T-cell (primary cell): ENCODE data around the gene PPDPF. TPM values are rescaled to one million over a fixed set of nuclear protein-coding genes. Genes with fewer than 3 reads are reported as not detected.

Experiments used
- ATAC-seq, 4 experiments: fragments of 200-7000 bp in 3 of 4; fragments of 150-1000 bp in 1 of 4; cut with Tn5 transposase; replicated peaks in 1 of 4; 1 replicate in 3 of 4; 2 replicates in 1 of 4; pipeline ENCODE4 v1.10.0; 2021; ENCODE audit warnings: moderate library complexity in 3 of 4, mild to moderate bottlenecking in 2 of 4, moderate number of reproducible peaks in 1 of 4
- CTCF ChIA-PET, 2 donors: fragments of 300-600 bp; sonication (Branson Sonifier 250); formaldehyde crosslinking; loops; one replicate each; lab custom pipeline; 2022; ENCODE audit warnings: antibody characterized with exemption in 2 of 2; lab: Charles Lee
- POLR2A ChIA-PET, 2 donors: fragments of 300-600 bp; sonication (Branson Sonifier 250); formaldehyde crosslinking; loops; one replicate each; lab custom pipeline; 2022; ENCODE audit warnings: antibody characterized with exemption in 2 of 2; lab: Charles Lee
- DNase-seq, 35 experiments: peaks; one replicate each; pipeline versions ENCODE4 v3.0.0 to v3.0.0-alpha.2; 2013 to 2023
- H3K27ac ChIP-seq: one replicate; pipeline ENCODE4 v1.5.1; 2013; ENCODE audit warnings: low read length
- H3K27me3 ChIP-seq, 2 experiments: replicated peaks in 1 of 2; 1 replicate in 1 of 2; 2 replicates in 1 of 2; pipeline versions ENCODE4 v1.6.1 to v1.7.0; 2013; ENCODE audit warnings: low read length in 1 of 2, mixed read lengths in 1 of 2; ENCODE audit not compliant: control insufficient read depth in 2 of 2, insufficient read depth in 2 of 2; ENCODE audit errors: extremely low read depth in 1 of 2
- H3K36me3 ChIP-seq, 2 donors: 1 replicate in 1 of 2; 2 replicates in 1 of 2; pipeline versions ENCODE4 v1.6.1 to v1.7.0; 2013; ENCODE audit warnings: low read length in 1 of 2; ENCODE audit not compliant: control insufficient read depth in 2 of 2, insufficient read depth in 1 of 2; ENCODE audit errors: extremely low read depth in 1 of 2
- H3K4me1 ChIP-seq, 2 experiments: 1 replicate in 1 of 2; 2 replicates in 1 of 2; pipeline versions ENCODE4 v1.6.1 to v1.7.0; 2013; ENCODE audit warnings: low read length in 2 of 2, mixed read lengths in 1 of 2; ENCODE audit not compliant: insufficient read depth in 2 of 2, control insufficient read depth in 1 of 2; ENCODE audit errors: extremely low read depth in 1 of 2
- H3K4me3 ChIP-seq, 2 donors: 1 replicate in 1 of 2; 2 replicates in 1 of 2; pipeline versions ENCODE4 v1.5.1 to v1.7.0; 2013; ENCODE audit warnings: mild to moderate bottlenecking in 2 of 2, low read length in 1 of 2, moderate library complexity in 1 of 2; ENCODE audit not compliant: control insufficient read depth in 1 of 2; ENCODE audit errors: extremely low read depth in 1 of 2
- H3K9me3 ChIP-seq: 2 replicates; pipeline ENCODE4 v1.7.0; 2013
- H3K27ac Mint-ChIP-seq, 2 donors: one replicate each; pipeline ENCODE4 v1.8.0; 2020 to 2021; ENCODE audit warnings: mild to moderate bottlenecking in 2 of 2, mixed read lengths in 2 of 2
- H3K27me3 Mint-ChIP-seq, 2 donors: one replicate each; pipeline ENCODE4 v1.8.0; 2021 to 2022; ENCODE audit warnings: mixed read lengths in 2 of 2
- H3K36me3 Mint-ChIP-seq: one replicate; pipeline ENCODE4 v1.8.0; 2021; ENCODE audit warnings: mixed read lengths
- H3K4me1 Mint-ChIP-seq, 3 donors: one replicate each; pipeline ENCODE4 v1.8.0; 2020 to 2022; ENCODE audit warnings: mixed read lengths in 3 of 3, mild to moderate bottlenecking in 1 of 3
- H3K4me3 Mint-ChIP-seq, 3 donors: one replicate each; pipeline ENCODE4 v1.8.0; 2020 to 2022; ENCODE audit warnings: mild to moderate bottlenecking in 3 of 3, mixed read lengths in 3 of 3, moderate library complexity in 3 of 3
- H3K9me3 Mint-ChIP-seq, 3 donors: one replicate each; pipeline ENCODE4 v1.8.0; 2020 to 2022; ENCODE audit warnings: mixed read lengths in 3 of 3
- WGBS: methylation state at CpG from one replicate; pipeline ENCODE4 v1.1.5; 2013; ENCODE audit warnings: missing lambda C conversion rate; ENCODE audit not compliant: insufficient coverage; 5-methylcytosine and 5-hydroxymethylcytosine counted together
- total RNA-seq, 35 experiments: library from RNA in 6 of 35; stranded (reverse) in 6 of 35; fragments of 120-200 nt in 1 of 35; gene quantifications; one replicate each; pipeline versions ENCODE4 v1.2.1 to v1.2.4 and lab custom pipeline; 2013 to 2026

The PPDPF gene
- total RNA-seq, 5 donors from 2014 or later (not counting 1 experiment from before 2014, with no cell fraction given): 147 to 320 (median 300) TPM

- Mint-ChIP-seq H3K4me3 (peak overlapping the region in 1 of 3 donors; percentile 35), H3K4me1 (peaks cover 0 to 10% (median 5%) of the 10 kb centered on the region in 3 donors), H3K27ac (no peak overlapping the region), H3K36me3 (no peaks in the 10 kb centered on the region), H3K9me3 (no peaks in the 10 kb centered on the region), H3K27me3 (peaks cover 28 to 63% of the 10 kb centered on the region in 2 donors)
- CTCF ChIA-PET: no interaction called here
- no peaks in the 10 kb centered on the region for H3K9me3 ChIP-seq
- H3K4me3 ChIP-seq: no peak overlapping the region
- peaks cover 3 to 91% of the 10 kb centered on the region in 2 experiments for H3K27me3 ChIP-seq
- DNase-seq (peak in 1 of 35 experiments; percentile 26), ATAC-seq (peak in 1 of 4 experiments; percentile 50)
- H3K27ac ChIP-seq: no peak overlapping the region
- WGBS: 41% methylated on average over 27 of the region's 30 CpGs
- POLR2A ChIA-PET: no interaction called here
- H3K4me1 ChIP-seq: peaks cover 0 to 24% of the 10 kb centered on the region in 2 experiments
- H3K36me3 ChIP-seq: no peaks in the 10 kb centered on the region
Measured at GRCh38 chr20:63473555-63474449, 46.8 kb upstream of the PPDPF start.

- ATAC-seq: no peak
- Histone ChIP-seq H3K27ac (no peak overlapping the region), H3K36me3 (no peaks in the 10 kb centered on the region), H3K4me1 (peaks cover 0 to 24% of the 10 kb centered on the region in 2 experiments), H3K4me3 (no peak overlapping the region), H3K27me3 (peaks cover 3 to 91% of the 10 kb centered on the region in 2 experiments), H3K9me3 (no peaks in the 10 kb centered on the region)
- no peaks in the 10 kb centered on the region for H3K9me3 Mint-ChIP-seq
- POLR2A ChIA-PET: no interaction called here
- H3K4me1 Mint-ChIP-seq: peaks cover 0 to 8% (median 5%) of the 10 kb centered on the region in 3 donors
- peak overlapping the region in 1 of 2 donors; percentile 31 for H3K27ac Mint-ChIP-seq
- H3K27me3 Mint-ChIP-seq: peaks cover 29 to 64% of the 10 kb centered on the region in 2 donors
- no peaks in the 10 kb centered on the region for H3K36me3 Mint-ChIP-seq
- peak in 1 of 35 experiments; percentile 24 for DNase-seq
- 17% methylated on average over 16 of the region's 16 CpGs for WGBS
- CTCF ChIA-PET: no interaction called here
- H3K4me3 Mint-ChIP-seq: no peak overlapping the region
Measured at GRCh38 chr20:63475209-63475608, 45.4 kb upstream of the PPDPF start.

- Mint-ChIP-seq H3K27ac (no peak overlapping the region), H3K36me3 (no peaks in the 10 kb centered on the region), H3K4me3 (no peak overlapping the region), H3K9me3 (no peaks in the 10 kb centered on the region), H3K27me3 (peaks cover 31 to 69% of the 10 kb centered on the region in 2 donors), H3K4me1 (peaks cover 0 to 6% (median 5%) of the 10 kb centered on the region in 3 donors)
- Histone ChIP-seq H3K4me1 (peaks cover 0 to 12% of the 10 kb centered on the region in 2 experiments), H3K36me3 (no peaks in the 10 kb centered on the region), H3K9me3 (no peaks in the 10 kb centered on the region), H3K27ac (no peak overlapping the region), H3K4me3 (no peak overlapping the region), H3K27me3 (peaks cover 3 to 89% of the 10 kb centered on the region in 2 experiments)
- POLR2A ChIA-PET: no interaction called here
- CTCF ChIA-PET: no interaction called here
- no peak for ATAC-seq
- 44% methylated on average over 12 of the region's 21 CpGs for WGBS
- DNase-seq: no peak
Measured at GRCh38 chr20:63477061-63477616, 43.4 kb upstream of the PPDPF start.

GRCh38 chr20:63477944-63478343 is 42.6 kb upstream of the PPDPF start:
- no peaks in the 10 kb centered on the region for H3K36me3 Mint-ChIP-seq
- WGBS: 71% methylated on average over 14 of the region's 17 CpGs
- peaks cover 38 to 76% of the 10 kb centered on the region in 2 donors for H3K27me3 Mint-ChIP-seq
- no peaks in the 10 kb centered on the region for H3K9me3 ChIP-seq
- H3K4me1 ChIP-seq: peaks cover 0 to 10% of the 10 kb centered on the region in 2 experiments
- H3K27me3 ChIP-seq: peaks cover 3 to 94% of the 10 kb centered on the region in 2 experiments
- DNase-seq: no peak
- H3K4me3 Mint-ChIP-seq: no peak overlapping the region
- CTCF ChIA-PET: no interaction called here
- no peaks in the 10 kb centered on the region for H3K36me3 ChIP-seq
- peaks cover 0 to 7% (median 5%) of the 10 kb centered on the region in 3 donors for H3K4me1 Mint-ChIP-seq
- no peak overlapping the region for H3K27ac Mint-ChIP-seq
- no peaks in the 10 kb centered on the region for H3K9me3 Mint-ChIP-seq
- H3K27ac ChIP-seq: no peak overlapping the region
- POLR2A ChIA-PET: no interaction called here
- no peak for ATAC-seq
- no peak overlapping the region for H3K4me3 ChIP-seq

GRCh38 chr20:63478346-63479302 is 41.9 kb upstream of the PPDPF start:
- POLR2A ChIA-PET: no interaction called here
- no peak overlapping the region for H3K4me3 Mint-ChIP-seq
- H3K27ac Mint-ChIP-seq: no peak overlapping the region
- H3K27me3 Mint-ChIP-seq: peaks cover 40 to 72% of the 10 kb centered on the region in 2 donors
- peaks cover 0 to 7% of the 10 kb centered on the region in 2 experiments for H3K4me1 ChIP-seq
- no peaks in the 10 kb centered on the region for H3K9me3 Mint-ChIP-seq
- H3K4me3 ChIP-seq: no peak overlapping the region
- H3K9me3 ChIP-seq: no peaks in the 10 kb centered on the region
- H3K36me3 ChIP-seq: no peaks in the 10 kb centered on the region
- H3K27ac ChIP-seq: no peak overlapping the region
- peaks cover 3 to 92% of the 10 kb centered on the region in 2 experiments for H3K27me3 ChIP-seq
- H3K4me1 Mint-ChIP-seq: peaks cover 0 to 8% (median 5%) of the 10 kb centered on the region in 3 donors
- WGBS: 81% methylated on average over 27 of the region's 34 CpGs
- ATAC-seq (no peak), DNase-seq (no peak)
- CTCF ChIA-PET: no interaction called here
- no peaks in the 10 kb centered on the region for H3K36me3 Mint-ChIP-seq
